ENCODE measurements around the gene VCX3A.

Gene VCX3A

DNA sequence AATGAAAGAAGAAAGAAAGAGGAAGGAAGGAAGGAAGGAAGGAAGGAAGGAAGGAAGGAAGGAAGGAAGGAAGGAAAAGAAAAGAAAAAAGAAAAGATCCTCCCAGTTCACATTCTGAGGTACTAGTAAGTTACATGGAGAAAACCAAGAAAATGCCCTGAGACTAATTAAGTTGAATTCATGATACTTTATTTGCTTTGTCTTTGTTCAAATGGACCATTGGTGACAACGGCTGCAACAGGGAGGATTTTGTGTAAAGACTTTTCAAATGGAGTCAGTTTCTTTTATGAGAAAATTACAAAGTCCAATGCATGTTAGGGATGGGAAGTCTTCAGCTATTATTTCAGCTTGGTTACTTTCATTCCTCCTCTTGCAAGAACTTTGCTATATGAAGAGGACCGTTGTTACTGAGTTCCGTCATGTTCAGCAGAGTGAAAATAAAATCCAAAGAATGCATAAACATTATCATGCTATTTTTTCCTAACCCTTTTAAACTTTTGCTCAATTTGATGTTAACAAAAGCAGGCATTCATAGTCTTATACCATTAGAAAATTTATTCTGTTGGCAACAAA is 8.3 kb downstream of the VCX3A start:
- no peak for DNase-seq (ENCODE audit: extremely low read depth, low read depth)
- TF ChIP-seq, protein P1, sequence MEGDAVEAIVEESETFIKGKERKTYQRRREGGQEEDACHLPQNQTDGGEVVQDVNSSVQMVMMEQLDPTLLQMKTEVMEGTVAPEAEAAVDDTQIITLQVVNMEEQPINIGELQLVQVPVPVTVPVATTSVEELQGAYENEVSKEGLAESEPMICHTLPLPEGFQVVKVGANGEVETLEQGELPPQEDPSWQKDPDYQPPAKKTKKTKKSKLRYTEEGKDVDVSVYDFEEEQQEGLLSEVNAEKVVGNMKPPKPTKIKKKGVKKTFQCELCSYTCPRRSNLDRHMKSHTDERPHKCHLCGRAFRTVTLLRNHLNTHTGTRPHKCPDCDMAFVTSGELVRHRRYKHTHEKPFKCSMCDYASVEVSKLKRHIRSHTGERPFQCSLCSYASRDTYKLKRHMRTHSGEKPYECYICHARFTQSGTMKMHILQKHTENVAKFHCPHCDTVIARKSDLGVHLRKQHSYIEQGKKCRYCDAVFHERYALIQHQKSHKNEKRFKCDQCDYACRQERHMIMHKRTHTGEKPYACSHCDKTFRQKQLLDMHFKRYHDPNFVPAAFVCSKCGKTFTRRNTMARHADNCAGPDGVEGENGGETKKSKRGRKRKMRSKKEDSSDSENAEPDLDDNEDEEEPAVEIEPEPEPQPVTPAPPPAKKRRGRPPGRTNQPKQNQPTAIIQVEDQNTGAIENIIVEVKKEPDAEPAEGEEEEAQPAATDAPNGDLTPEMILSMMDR (IDR thresholded peaks at IDR 0.05; ENCODE audit: low read depth, low read length, missing control alignments): no peak

DNA sequence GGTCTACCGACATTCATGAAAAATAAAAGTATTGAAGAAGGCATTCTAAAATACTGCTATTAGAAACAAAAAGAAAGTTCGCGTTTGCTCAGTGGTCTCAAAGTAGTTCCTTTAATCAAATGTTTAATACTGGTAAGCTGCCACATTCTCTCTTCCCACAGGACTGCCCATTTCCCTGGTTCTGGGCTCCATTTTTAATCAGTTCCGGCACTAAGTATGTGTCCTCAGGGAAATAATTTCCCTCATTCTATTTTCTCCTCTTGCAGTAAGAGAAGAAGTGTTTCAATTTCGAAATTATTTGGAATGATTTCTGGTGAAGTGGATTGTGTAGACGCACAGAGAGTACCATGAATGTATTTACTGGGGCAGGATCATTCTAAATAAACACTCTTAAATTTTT is 17.5 kb downstream of the VCX3A start:
- TF ChIP-seq, protein P1 (IDR thresholded peaks at IDR 0.05; ENCODE audit: low read depth, low read length, missing control alignments): no peak
- no peak for DNase-seq (ENCODE audit: extremely low read depth, low read depth)
- no peak overlapping the region for H3K4me3 ChIP-seq (replicated peaks; ENCODE audit: low read depth, low read length)

More for the DNA sequence above, 8.3 kb downstream of the VCX3A start:
- H3K4me3 ChIP-seq (replicated peaks; ENCODE audit: low read depth, low read length): no peak overlapping the region

DNA sequence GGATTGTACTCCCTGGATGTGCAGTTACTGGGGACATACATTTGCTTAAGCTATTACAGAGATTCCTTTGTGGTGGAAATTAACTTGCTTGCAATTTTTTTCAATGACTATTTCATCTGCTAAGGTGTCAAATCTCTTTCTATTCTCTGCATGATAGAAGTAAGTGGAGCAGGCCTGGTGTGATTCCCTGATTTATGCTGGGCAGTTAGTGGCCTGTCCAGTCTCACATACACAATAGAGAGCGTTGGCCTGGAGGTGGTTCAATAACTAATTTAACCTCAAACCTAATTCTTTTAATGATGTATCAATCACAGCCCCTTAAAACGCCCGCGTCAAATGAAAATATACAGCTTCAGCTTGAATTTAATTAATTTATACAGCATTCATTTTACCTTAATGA is 28.5 kb downstream of the VCX3A start:
- H3K4me3 ChIP-seq (replicated peaks; ENCODE audit: low read depth, low read length): no peak overlapping the region
- TF ChIP-seq, protein P1 (IDR thresholded peaks at IDR 0.05; ENCODE audit: low read depth, low read length, missing control alignments): no peak
- no peak for DNase-seq (ENCODE audit: extremely low read depth, low read depth)

DNA sequence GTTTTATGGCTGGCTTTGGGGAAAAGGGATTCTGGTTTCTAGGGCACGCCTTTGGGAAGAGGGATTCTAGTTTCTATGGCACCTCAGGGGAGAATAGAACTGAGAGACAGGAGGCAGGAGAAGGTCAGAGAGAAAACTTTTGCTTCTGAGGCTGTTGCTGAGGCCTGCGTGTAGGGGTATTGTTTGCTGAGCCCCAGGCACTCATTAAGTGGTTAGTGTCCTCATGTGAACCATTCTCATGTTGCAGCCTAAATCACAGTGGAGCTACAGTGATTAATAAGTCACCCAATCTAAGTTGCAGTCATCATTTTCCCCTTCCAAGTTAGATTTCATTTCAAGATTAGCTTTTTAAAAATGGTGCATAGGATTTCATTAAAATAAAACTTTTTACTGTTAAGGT is 29.0 kb downstream of the VCX3A start:
- TF ChIP-seq, protein P1 (IDR thresholded peaks at IDR 0.05; ENCODE audit: low read depth, low read length, missing control alignments): no peak
- no peak for DNase-seq (ENCODE audit: extremely low read depth, low read depth)
- no peak overlapping the region for H3K4me3 ChIP-seq (replicated peaks; ENCODE audit: low read depth, low read length)

DNA sequence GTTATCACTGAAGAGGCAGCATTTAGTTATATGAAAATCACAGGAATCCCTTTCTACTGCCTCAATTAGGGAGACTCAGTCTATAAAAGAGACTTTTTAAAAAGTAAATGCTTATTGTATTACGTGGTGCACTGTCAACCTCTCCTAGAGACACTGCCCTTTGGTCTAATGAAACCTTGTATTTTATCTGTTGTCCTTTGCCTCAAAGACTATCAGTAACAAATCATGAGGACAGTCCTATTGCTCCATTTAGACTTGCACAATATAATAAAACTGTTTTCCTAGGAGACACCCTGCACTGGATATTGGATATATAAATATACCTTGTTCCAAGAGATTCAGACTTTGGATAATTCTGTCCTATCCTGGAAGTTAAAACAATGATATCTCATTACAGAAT is 34.2 kb downstream of the VCX3A start:
- H3K4me3 ChIP-seq (replicated peaks; ENCODE audit: low read depth, low read length): no peak overlapping the region
- DNase-seq (ENCODE audit: extremely low read depth, low read depth): no peak
- TF ChIP-seq, protein P1 (IDR thresholded peaks at IDR 0.05; ENCODE audit: low read depth, low read length, missing control alignments): no peak

DNA sequence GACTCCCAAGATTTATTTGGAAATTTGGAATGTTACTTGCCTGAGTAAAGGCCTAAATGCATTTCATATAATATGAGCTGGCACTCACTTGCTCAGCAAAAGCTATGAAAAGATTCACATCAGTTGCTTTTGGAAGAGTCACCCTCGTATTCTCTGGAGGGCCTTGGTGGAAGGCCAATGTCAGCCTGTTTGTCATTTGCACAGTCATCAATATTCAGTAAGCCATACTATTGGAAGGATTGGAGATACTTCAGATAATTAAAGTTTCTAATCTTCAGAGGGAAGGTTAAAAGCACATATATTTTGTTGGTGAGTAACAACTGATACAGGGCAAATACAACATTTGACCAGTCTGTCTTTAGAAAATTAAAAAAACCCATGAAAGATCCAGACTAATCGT is 36.6 kb downstream of the VCX3A start:
- TF ChIP-seq, protein P1 (IDR thresholded peaks at IDR 0.05; ENCODE audit: low read depth, low read length, missing control alignments): no peak
- H3K4me3 ChIP-seq (replicated peaks; ENCODE audit: low read depth, low read length): no peak overlapping the region
- DNase-seq (ENCODE audit: extremely low read depth, low read depth): no peak
